ENCODE measurements around the gene CYSLTR1. TPM values are rescaled to one million over a fixed set of nuclear protein-coding genes. Genes with fewer than 3 reads are reported as not detected.

The CYSLTR1 gene
- total RNA-seq, 1 donor from 2014 or later, result not detected

GRCh38 chrX:78331708-78332107, 4.3 kb upstream of the CYSLTR1 start:
- Mint-ChIP-seq H3K27ac (no peak overlapping the region), H3K36me3 (no peaks in the 10 kb centered on the region), H3K27me3 (ENCODE audit: insufficient read depth, low read depth) (peaks cover 2% of the 10 kb centered on the region), H3K9me3 (no peaks in the 10 kb centered on the region), H3K4me3 (no peak overlapping the region), H3K4me1 (peaks cover 8% of the 10 kb centered on the region)
- TF ChIP-seq EZH2phosphoT487 (IDR thresholded peaks at IDR 0.05), result no peak
- TF ChIP-seq EZH2 (IDR thresholded peaks at IDR 0.05), result no peak
- no peak for TF ChIP-seq CTCF (IDR thresholded peaks at IDR 0.05)
- H3K9me3 ChIP-seq (ENCODE audit: low read depth), result peaks cover 6% of the 10 kb centered on the region
- no peak overlapping the region for H3K4me3 ChIP-seq
- H3K9ac ChIP-seq, result no peak overlapping the region
- H4K20me1 ChIP-seq (ENCODE audit: low read depth), result no peaks in the 10 kb centered on the region
- no peaks in the 10 kb centered on the region for H3K36me3 ChIP-seq
- H2AFZ ChIP-seq (replicated peaks), result no peak overlapping the region
- H3K4me2 ChIP-seq, result no peak overlapping the region
- H3K79me2 ChIP-seq (ENCODE audit: low read depth), result no peaks in the 10 kb centered on the region
- no peaks in the 10 kb centered on the region for H3K27me3 ChIP-seq
- H3K27ac ChIP-seq, result no peak overlapping the region
- no peaks in the 10 kb centered on the region for H3F3A ChIP-seq (ENCODE audit: low read depth)
- DNase-seq (ENCODE audit: low spot score), result no peak
- H3K4me1 ChIP-seq, result peaks cover 4% of the 10 kb centered on the region

GRCh38 chrX:78330540-78330939, 3.1 kb upstream of the CYSLTR1 start:
- H3K36me3 Mint-ChIP-seq, result no peaks in the 10 kb centered on the region
- no peak overlapping the region for H3K4me3 Mint-ChIP-seq
- no peak overlapping the region for H2AFZ ChIP-seq (replicated peaks)

DNA sequence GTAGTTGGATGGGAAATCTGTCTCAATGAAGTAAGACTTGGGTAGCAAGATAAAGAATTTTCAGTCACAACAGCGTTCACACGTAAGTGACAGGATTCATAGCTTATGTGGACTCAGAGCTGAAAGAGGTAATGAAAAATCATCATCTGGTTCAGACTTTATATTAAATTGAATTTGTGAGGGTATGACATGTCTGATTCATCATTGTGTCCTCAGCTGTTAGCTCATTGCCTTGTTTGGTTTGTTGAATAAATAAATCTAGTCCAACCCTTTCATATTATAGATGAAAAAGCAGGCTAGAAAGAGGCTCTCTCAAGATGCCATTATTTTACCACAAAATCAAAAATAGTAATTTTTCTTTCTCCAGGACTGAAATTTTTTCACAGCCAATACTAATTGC, 2.7 kb upstream of the CYSLTR1 start:
- H4K20me1 ChIP-seq (ENCODE audit: low read depth), result no peaks in the 10 kb centered on the region
- Mint-ChIP-seq H3K9me3 (no peaks in the 10 kb centered on the region), H3K27me3 (ENCODE audit: insufficient read depth, low read depth) (no peaks in the 10 kb centered on the region), H3K4me1 (peaks cover 8% of the 10 kb centered on the region), H3K4me3 (no peak overlapping the region), H3K36me3 (no peaks in the 10 kb centered on the region), H3K27ac (no peak overlapping the region)
- no peak overlapping the region for H3K9ac ChIP-seq
- no peak overlapping the region for H3K4me3 ChIP-seq
- H3K79me2 ChIP-seq (ENCODE audit: low read depth), result no peaks in the 10 kb centered on the region
- H3K36me3 ChIP-seq, result no peaks in the 10 kb centered on the region
- no peaks in the 10 kb centered on the region for H3K9me3 ChIP-seq (ENCODE audit: low read depth)
- H3K4me1 ChIP-seq, result peaks cover 4% of the 10 kb centered on the region
- no peak for DNase-seq (ENCODE audit: low spot score)
- TF ChIP-seq EZH2 (IDR thresholded peaks at IDR 0.05) (no peak), EZH2phosphoT487 (IDR thresholded peaks at IDR 0.05) (no peak), CTCF (IDR thresholded peaks at IDR 0.05) (no peak)
- no peaks in the 10 kb centered on the region for H3F3A ChIP-seq (ENCODE audit: low read depth)
- H2AFZ ChIP-seq (replicated peaks), result no peak overlapping the region
- no peaks in the 10 kb centered on the region for H3K27me3 ChIP-seq
- no peak overlapping the region for H3K27ac ChIP-seq
- no peak overlapping the region for H3K4me2 ChIP-seq

More at GRCh38 chrX:78330540-78330939, 3.1 kb upstream of the CYSLTR1 start:
- Histone ChIP-seq H3F3A (ENCODE audit: low read depth) (no peaks in the 10 kb centered on the region), H3K27me3 (no peaks in the 10 kb centered on the region), H4K20me1 (ENCODE audit: low read depth) (no peaks in the 10 kb centered on the region), H3K9ac (no peak overlapping the region), H3K4me3 (no peak overlapping the region), H3K36me3 (no peaks in the 10 kb centered on the region), H3K79me2 (ENCODE audit: low read depth) (no peaks in the 10 kb centered on the region), H3K27ac (no peak overlapping the region), H3K4me1 (peaks cover 4% of the 10 kb centered on the region), H3K9me3 (ENCODE audit: low read depth) (no peaks in the 10 kb centered on the region), H3K4me2 (no peak overlapping the region)
- no peak for DNase-seq (ENCODE audit: low spot score)
- no peak for TF ChIP-seq CTCF (IDR thresholded peaks at IDR 0.05)
- TF ChIP-seq EZH2 (IDR thresholded peaks at IDR 0.05), result no peak
- TF ChIP-seq EZH2phosphoT487 (IDR thresholded peaks at IDR 0.05), result no peak
- no peak overlapping the region for H3K27ac Mint-ChIP-seq
- peaks cover under 1% of the 10 kb centered on the region for H3K27me3 Mint-ChIP-seq (ENCODE audit: insufficient read depth, low read depth)
- peaks cover 8% of the 10 kb centered on the region for H3K4me1 Mint-ChIP-seq
- H3K9me3 Mint-ChIP-seq, result no peaks in the 10 kb centered on the region
